ENCODE measurements around the gene AMZ1.
A peak's percentile ranks its signal among the peaks of the same experiment; 100 is the strongest.
"Not testable (repeated sequence)": the region's sequence is repeated elsewhere in the genome, so short reads cannot be mapped to it uniquely, and the experiment has no call there.

The AMZ1 gene

DNA sequence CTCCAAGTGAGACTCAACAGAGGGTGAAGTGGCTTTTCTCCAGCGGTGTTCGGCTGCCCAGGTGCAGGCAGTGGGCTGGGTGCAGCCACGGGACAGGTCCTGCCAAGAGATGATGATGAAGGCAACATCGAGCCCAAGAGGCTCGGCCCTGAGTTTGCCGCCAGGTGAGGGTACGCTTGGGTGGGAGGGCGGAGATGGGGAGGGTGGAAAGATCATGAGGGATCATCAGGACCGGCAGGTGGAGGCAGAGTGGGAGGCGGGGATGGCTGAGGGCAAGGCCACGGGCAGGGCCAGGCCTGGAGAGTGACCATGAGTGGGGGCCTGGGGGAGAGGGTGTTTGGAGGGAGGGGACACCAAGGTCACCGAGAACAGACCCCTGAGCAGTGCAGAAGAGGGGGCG lies 17.8 kb upstream of the AMZ1 start:
- no peak for DNase-seq

DNA sequence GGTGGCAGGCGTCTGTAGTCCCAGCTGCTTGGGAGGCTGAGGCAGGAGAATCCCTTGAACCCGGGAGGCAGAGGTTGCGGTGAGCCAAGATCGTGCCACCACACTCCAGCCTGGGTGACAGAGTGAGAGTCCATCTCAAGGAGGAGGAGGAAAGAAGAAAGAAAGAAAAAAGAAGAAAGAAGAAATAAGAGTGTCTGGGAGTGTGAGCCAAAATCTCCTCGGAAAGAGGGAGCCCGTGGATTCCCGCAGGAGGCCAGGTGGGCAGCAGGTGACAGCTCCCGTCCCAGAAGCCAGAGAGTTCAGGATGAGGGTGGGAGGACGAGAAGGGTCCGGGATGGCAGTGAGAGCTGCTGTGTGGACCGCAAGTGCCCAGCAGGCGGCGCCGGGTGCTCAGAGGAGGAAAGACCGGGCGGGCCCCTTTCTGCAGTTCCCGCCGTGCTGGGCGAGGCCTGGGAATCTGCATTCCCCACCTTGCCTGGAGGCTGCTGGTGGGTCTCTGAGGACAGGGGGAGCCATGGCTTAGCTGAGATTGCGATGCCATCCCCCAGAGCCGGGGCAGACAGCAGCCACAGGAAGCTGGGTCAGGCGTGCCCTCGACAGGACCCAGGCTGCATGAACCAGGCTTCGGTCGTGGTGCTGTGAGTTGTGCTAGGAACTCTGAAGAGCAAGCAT lies 17.1 kb upstream of the AMZ1 start:
- DNase-seq, result peak; percentile 63

DNA sequence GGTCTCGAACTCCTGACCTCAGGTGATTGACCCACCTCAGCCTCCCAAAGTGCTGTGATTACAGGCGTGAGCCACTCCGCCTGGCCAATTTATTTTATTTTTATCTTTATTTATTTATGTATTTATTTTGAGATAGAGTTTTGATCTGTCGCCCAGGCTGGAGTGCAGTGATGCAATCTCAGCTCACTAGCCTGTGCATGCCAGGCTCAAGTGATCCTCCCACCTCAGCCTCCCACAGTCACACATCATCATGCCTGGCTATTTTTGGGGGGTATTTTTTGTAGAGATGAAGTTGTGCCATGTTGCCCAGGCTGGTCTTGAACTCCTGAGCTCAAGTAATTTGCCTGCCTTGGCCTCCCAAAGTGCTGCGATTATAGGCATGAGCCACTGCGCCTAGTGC lies 14.8 kb upstream of the AMZ1 start:
- not testable (repeated sequence) for DNase-seq

DNA sequence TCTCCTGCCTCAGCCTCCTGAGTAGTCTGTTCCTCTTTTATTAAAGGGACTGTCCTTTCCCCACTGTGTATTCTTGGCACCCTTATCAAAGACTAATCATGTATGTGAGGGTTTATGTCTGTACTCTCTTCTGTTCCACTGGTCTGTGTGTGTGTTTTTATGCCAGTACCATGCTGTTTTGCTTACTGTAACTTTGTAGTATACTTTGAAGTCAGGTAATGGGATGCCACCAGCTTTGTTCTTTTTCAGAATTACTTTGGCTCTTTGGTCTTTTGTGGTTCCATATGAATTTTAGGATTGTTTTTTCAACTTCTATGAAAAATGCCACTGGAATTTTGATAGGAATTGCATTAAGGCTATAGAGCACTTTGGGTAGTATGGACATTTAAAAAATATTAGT lies 14.1 kb upstream of the AMZ1 start:
- no peak for DNase-seq

DNA sequence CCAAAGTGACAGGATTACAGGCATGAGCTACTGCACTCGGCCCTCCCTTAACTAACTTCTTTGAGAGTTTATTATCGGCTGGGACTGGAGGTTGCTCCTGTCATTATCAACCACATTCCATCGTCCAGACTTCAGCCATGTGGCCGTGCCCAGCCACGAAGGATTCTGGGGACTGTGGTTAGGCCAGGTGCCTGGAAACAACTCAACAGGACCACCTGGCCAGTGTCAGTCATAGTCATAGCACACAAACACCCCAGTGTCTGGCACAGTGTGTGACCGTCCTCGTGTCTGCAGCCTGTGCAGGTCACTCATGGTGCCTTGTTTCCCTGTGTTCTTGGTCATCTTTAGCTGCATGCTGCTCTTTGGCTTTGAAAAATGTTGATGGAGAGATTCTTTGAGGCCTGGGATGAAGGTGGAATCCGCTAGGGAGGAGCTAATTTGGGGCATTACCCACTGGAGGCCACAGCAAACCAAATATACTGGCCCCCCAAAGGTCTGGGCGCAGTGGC lies 12.7 kb upstream of the AMZ1 start:
- no peak for DNase-seq

DNA sequence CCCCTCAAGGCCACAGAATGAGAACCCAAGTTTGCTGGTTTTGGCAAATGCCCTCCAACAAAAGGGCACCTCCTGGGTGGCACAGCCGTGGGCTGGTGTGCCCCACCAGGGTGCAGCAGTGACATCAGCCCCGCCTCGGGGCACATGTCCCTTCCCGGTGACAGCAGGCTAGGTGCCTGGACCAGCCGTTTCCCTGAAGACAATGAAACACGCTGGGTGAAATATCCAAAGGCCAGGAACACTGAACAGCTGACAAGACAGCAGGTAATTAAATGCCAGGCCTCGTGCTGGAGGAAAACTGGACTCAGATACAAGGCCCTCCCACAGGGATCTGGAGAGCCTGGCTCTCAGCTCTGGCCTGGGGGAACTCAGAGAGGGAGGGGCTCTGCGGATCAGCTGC lies 11.4 kb upstream of the AMZ1 start:
- not testable (repeated sequence) for DNase-seq

DNA sequence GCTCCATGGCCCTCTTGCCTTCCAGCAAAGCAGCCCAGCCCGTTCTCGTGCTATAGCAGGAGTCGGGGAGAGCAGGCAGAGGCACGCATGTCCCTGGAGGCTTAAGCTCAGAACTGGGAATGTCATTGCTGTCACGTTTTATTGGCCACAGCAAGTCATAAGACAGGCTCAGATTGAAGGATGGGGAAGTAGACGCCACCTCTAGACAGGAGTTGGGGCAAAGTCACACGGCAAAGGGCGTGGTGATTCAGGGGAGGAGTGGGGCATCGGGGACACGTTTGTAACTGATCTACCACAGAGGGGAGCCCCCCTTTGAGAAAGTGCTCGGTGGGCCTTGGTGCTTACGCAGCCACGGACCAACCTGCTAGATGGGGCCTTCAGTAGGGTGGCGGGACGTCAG lies 9.5 kb upstream of the AMZ1 start:
- DNase-seq, result not testable (repeated sequence)

DNA sequence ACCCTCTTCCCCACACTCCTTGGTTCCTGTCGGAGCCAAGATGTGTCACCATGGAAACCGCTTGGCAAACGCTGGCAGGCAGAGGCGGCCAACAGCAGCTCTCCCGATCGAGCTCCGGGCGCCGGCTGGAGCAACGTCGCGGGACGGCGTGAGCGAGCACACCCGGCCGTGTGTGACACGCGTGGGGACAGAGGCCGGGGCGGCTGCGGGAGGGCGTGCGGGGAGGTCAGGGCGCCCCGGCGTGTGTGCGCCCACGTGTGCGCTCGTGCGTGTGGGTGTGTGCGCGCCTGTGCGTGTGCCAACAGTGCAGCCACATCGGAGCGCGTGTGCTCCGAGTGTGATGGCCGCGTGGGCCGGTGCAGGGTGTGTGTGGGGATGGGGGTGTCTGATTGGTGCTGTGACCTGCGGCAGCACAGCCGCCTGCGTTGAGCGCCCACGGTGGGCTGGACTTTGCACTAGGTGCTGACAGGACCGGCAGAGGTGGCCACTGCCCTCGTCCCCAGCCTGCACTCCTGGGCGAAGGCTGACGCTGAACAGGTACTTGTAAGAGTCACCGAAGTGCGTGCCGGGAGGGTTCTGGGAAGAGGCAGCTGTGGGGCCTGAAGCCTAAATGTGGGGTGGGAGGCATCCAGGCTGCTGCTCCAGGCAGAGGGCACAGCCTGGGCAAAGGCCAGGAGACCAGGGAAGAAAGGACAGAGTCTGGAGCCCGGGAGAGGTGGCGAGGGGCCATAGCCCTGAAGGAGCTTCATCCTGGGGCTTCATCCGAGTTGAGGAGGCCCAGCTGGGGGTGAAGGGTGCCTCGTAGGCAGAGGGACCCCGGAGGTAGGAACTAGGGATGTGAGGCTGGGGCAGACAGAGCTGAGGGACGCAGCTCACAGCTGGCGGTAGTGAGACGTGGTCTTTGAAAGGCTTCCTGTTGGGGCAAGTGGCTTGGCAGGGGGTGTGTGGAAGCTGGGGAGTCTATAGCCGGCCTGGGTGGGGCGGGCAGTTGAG lies 8.6 kb upstream of the AMZ1 start:
- not testable (repeated sequence) for DNase-seq

DNA sequence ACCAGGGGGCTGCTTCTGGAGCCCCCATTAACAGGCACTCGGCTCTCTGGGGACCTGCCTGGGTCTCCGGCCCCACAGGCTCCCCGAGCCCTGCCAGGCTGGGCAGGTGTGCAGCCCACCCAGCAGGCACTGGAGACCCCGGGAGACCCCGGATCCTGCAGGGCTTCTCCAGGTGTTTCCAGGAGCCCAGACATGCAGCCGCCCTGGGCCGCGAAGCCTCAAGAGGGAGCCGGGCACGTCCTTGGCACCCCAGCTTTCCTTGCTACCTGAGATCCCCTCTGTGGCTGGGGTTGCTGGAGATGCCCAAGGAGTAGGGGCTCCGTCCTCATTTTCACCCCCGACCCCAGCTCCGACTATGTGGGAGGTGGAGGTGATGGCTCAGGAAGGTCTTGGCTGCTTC lies 7.7 kb upstream of the AMZ1 start:
- DNase-seq, result no peak

DNA sequence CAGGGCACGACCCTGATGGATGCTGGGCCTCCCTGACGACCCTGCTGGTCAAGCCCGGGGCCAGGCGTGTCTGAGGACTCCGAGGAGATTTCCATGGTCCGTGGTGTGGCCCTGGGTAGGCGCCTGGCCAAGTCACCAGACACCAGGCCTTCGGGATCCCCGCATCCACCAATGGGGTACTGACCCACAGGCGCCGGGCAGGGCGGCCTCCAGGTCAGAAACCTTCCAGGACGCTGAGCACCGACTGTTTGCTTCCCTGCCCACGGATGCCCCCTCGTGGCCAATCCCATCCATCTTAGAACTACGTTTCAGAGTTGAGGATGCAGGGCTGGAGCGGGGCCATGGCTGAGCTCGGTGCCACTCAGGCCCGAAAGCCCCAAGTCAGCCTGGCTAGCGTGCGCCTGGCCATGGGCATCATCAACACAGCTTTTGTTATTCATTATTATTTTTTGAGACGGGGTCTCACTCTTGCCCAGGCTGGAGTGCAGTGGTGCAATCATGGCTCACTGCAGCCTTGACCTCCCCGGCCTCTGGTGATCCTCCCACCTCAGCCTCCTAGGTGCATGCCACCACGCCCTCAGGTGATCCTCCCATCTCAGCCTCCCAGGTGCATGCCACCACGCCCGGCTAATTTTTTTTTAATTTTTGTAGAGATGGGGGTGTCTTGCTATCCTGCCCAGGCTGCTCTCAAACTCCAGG lies 7.1 kb upstream of the AMZ1 start:
- peak; percentile 31 for DNase-seq

DNA sequence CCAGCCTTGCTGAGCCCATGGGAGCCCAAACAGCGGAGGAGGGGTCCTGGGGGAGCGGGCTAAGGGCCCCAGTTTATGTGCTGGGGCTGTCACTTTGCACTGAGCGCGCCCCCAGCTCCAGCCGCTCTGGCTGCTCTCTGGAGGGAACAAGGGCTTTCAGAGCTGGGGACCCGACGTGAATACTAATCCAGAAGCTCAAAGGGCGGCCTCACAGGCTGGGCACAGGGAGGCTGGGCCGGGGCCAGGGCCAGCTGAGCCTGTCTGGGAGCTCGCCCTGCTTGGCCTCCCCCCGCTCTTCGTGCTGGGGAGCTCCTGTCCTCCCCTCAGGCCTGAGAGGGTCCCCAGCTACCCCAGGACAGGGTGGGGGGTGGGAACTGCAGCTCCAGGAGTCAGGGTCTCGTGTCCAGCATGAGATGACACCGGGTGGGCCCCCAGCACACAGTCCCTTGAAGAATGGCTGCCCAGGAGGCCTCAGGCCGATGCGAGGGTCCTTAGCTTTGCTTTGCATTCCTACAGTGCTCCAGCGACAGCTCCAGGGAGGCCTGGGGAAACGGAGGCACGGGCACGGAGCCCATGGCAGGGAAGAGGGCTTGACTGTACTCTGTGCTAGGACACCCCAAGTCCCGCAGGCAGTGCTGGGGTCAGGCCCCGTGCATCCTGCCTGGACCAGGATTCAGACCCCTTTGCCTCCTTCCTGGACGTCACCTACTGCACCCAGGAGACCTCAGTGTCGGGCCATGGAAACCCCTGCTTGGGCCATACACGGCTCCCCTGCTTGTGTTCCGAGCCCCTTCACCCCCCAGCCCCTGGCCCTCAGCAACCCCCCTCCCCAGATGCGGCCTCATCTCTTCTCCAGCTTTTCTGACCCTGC lies 5.8 kb upstream of the AMZ1 start:
- DNase-seq, result no peak

DNA sequence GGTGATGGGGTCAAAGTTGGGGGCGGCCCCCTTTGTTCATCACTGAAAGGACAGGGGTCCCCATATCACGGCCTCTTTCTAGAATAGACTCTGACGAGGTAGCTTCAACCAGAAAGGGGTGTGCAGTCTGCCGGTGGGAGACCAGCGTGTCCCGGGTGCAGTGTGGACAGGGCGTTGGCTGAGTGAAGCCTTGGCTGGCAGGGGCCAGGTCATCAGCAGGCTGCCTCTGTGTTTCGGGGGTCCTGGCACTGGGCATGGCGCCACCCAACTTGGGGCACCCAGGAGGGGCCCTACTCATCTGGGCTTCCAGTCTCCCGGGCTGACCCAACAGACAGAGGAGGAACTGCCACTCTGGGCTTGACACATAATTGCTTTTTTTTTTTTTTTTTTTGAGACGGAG lies 3.5 kb upstream of the AMZ1 start:
- DNase-seq, result no peak

DNA sequence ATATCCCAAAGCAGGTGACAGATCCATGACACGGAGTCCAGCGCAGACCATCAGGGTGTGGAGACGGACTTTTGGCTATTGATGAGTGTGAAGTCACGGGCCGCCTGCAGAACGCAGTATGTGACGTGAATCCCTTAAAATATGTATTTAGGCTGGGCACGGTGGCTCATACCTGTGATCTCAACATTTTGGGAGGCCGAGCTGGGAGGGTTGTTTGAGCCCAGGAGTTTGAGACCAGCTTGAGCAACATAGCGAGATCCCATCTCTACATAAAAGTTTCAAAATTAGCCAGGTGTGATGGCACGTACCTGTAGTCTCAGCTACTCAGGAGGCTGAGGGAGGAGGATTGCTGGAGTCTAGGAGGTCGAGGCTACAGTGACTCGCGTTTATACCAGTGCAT lies 1.9 kb upstream of the AMZ1 start:
- DNase-seq, result no peak

DNA sequence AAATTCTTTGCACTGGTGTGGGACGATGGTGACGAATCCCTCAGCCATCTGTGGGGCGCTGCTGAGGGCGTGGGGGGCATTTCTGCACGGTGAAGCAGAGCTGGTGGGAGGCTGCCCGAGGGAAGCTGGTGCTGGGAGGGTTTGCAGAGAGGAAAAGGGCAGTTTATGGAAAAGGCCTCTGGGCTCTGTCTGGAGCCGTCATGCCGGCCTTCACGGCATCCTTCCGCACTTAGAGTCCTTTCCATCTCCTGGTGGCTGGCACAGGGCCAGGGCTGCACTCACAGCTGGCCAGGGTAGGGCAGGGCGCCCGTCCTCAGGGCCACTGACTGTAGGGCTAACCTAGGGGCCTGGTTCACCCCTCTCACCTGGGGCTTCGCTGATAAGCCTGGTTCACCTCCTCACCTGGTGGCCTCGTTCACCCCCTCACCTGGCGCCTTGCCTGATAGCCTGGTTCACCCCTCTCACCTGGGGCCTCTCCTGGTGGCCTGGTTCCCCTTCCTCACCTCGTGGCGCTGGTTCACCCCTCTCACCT lies 598 bp upstream of the AMZ1 start:
- peak; percentile 30 for DNase-seq

DNA sequence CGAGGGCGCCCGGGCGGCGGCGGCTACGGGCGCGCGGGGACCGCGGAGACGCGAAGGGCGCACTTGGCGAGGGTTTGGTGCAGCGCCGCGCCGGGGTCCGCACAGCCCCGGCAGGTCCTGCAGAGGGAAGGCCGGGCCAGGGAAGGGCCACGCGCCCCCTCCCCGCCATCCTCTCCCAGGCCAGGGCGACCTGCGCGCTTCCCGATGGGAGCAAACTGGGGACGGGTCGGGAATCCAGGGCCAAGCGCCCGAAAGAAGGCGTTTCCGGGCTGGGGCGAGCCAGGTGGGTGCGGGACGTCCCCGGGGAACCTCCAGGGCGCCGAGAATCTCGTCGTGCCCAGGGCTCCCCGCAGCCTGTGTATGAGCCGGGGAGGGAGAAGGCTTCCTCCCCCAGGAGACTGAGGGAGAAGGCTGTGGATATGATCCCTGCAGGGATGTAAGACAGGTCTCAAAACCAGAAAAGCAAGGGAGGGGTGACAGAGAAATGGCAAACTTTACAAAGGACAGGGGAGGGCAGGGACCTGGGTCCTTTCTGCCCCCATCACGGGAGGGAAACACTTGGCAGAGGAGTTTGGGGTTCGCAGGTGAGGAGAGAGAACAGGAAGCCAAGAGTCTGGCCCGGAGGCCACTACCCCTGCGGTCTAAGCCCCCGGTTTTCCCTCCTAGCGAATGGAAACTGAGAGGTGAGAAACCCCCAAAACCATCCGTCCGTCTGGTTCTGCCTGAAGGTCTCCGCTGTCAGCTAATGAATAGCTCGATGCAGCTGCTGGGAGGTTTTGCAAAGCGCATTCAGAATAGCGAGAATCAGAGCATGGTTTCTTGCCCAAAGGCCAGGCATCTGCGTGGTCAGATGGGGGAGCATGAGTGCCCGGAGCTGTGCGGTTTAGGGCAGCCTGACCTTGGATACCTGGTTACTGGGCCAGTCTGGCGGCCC lies 674 bp downstream of the AMZ1 start:
- DNase-seq, result no peak

DNA sequence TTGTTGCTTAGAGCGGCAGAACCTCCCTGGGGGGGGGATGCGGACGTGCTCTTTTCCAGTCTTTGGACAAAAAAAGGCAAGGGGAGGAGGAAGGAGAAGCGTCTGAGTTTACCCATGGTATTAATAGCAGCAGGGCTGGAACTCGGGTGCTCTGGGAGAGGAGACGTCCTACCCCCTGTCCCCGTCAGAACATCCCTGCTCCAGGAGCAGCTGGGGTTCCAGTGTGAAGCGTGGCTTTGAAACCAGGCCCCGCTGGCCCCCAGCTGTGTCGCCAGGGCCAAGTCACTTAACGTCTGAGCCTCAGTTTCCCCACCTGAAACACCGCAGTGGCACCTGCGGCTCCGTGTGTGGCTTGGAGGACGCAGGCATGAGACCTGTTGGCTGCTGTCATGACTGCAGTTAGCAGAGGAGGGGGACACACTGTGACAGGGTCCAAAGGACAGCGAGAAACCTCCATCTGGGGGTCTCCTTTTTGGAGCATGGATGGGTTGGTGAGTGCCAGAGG lies 1.4 kb downstream of the AMZ1 start:
- DNase-seq, result no peak

DNA sequence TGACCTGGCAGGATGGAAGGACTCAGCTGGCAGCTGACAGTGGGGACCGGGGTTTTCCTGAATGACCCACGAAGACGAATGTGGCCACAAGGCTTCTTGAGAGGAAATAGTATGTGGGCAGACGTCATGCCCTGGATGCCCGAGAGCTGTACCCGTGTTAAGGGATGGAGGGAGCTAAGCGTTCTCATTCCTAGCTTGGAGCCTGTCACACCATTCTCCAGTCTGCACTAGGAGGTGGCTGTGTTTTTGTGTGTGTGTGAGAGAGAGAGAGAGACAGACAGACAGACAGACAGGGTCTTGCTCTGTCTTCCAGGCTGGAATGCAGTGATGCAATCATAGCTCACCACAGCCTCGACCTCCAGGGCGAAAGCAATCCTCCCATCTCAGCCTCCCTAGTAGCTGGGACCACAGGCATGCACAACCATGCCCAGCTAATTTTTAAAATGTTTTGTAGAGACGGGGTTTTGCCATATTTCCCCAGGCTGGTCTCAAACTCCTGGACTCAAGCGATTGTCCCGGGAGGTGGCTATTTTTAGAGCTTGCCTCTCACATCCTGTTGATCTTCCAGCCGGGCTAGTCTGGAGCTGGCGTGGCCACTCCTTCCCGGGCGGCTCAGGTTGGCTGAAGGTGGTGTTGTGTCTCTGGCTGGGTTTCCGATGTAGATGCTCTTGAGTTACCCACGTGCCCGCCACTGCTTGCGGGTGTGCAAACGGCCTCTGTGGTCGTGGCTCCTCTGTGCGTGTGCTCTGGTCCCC lies 2.1 kb downstream of the AMZ1 start:
- no peak for DNase-seq

DNA sequence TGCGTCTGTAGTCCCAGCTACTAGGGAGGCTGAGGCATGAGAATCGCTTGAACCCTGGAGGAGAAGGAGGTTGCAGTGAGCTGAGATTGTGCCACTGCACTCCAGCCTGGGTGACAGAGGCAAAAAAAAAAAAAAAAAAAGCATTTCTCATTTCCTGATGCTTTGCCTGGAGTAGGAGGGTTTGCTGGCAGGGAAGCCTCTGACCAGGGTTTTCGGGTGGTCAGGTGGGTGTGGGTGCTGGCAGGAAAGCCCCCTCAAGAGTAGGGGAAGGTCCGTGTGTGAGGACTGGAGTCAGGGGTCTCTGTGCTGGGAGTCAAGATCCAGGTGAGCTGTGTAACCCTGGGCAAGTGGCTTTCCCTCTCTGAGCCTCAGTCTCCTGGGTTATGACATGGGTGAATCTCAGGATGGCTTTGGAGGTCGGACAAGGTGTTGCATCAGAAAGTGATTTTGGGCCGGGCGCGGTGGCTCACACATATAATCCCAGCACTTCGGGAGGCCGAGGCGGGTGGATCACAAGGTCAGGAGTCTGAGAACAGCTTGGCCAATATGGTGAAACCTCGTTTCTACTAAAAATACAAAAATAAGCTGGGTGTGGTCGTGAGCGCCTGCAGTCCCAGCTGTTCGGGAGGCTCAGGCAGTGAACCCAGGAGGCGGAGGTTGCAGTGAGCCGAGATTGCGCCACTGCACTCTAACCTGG lies 3.2 kb downstream of the AMZ1 start:
- DNase-seq, result no peak

DNA sequence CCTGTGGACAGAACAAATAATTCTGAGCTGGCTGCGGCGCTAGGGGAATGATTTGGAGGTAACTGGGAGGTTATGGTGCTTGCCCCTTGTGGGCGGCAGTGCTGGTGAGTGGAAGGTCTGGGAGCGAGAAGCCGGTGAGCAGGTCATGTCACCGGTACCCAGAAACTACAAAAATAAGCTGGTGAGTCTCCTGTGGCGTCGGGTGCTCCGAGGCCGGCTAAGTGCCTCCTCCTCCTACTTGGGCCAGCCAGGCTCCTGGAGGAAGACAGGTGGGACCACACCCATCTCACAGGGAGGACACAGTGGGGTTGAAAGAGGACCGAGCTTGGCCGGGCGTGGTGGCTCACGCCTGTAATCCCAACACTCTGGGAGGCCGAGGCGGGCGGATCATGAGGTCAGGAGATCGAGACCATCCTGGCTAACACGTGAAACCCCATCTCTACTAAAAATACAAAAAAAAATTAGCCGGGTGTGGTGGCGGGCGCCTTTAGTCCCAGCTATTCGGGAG lies 4.0 kb downstream of the AMZ1 start:
- DNase-seq, result not testable (repeated sequence)
